ENCODE results near the gene SUSD5. TPM values are rescaled to one million over a fixed set of nuclear protein-coding genes. Genes with fewer than 3 reads are reported as not detected.

Gene SUSD5
- total and polyA plus RNA-seq, 2 of the 13 experiments (the other 11 are each of a cell fraction or from before 2014, with no cell fraction given) = not detected

- TF ChIP-seq ZKSCAN8 (CRISPR knock-in tag; IDR thresholded peaks at IDR 0.05; ENCODE audit: borderline replicate concordance) (no peak), ZNF34 (CRISPR knock-in tag; IDR thresholded peaks at IDR 0.05; ENCODE audit: borderline replicate concordance) (no peak), ZFYVE20 (CRISPR knock-in tag; IDR thresholded peaks at IDR 0.05; ENCODE audit: borderline replicate concordance, low read depth) (peak; percentile 25; the same call in 1 of the 2 replicates), DRAP1 (CRISPR knock-in tag; IDR thresholded peaks at IDR 0.05) (0 out of 2 replicates have a peak, but pooled peaks have one; percentile 14), ZNF160 (CRISPR knock-in tag; IDR thresholded peaks at IDR 0.05) (no peak), KDM5B (CRISPR knock-in tag; IDR thresholded peaks at IDR 0.05; ENCODE audit: borderline replicate concordance) (peak; percentile 78), FOXM1 (CRISPR knock-in tag; IDR thresholded peaks at IDR 0.05) (no peak), ZFX (CRISPR knock-in tag; IDR thresholded peaks at IDR 0.05; ENCODE audit: low read depth) (peak; percentile 97), ZNF431 (CRISPR knock-in tag; IDR thresholded peaks at IDR 0.05; ENCODE audit: borderline replicate concordance, low read depth) (peak; percentile 93), PHF8 (CRISPR knock-in tag; IDR thresholded peaks at IDR 0.05) (peak; percentile 76; the same call in 1 of the 2 replicates), BCL6 (CRISPR knock-in tag; IDR thresholded peaks at IDR 0.05) (0 out of 2 replicates have a peak, but pooled peaks have one; percentile 11), SAFB2 (CRISPR knock-in tag; IDR thresholded peaks at IDR 0.05; ENCODE audit: borderline replicate concordance, low read depth) (peak; percentile 78; the same call in 1 of the 2 replicates), SALL2 (CRISPR knock-in tag; IDR thresholded peaks at IDR 0.05) (peak; percentile 75), SRSF4 (IDR thresholded peaks at IDR 0.05; ENCODE audit: low read depth, low read length, poor library complexity, severe bottlenecking) (peak; percentile 48), ZNF792 (CRISPR knock-in tag; IDR thresholded peaks at IDR 0.05) (no peak), ZIK1 (CRISPR knock-in tag; IDR thresholded peaks at IDR 0.05; ENCODE audit: borderline replicate concordance, low read depth) (peak; percentile 97), POLR2AphosphoS5 (IDR thresholded peaks at IDR 0.05; ENCODE audit: low read depth, low read length) (peak; percentile 59), HINFP (CRISPR knock-in tag; IDR thresholded peaks at IDR 0.05; ENCODE audit: low read depth) (peak; percentile 24; the same call in 1 of the 2 replicates), HDAC6 (IDR thresholded peaks at IDR 0.05; ENCODE audit: low read depth, low read length) (no peak), MXD4 (CRISPR knock-in tag; IDR thresholded peaks at IDR 0.05) (peak; percentile 80; the same call in 1 of the 2 replicates), ZNF317 (CRISPR knock-in tag; IDR thresholded peaks at IDR 0.05) (no peak), BRF2 (CRISPR knock-in tag; IDR thresholded peaks at IDR 0.05) (peak; percentile 85; the same call in 1 of the 2 replicates)
- TF ChIP-seq, protein P1, sequence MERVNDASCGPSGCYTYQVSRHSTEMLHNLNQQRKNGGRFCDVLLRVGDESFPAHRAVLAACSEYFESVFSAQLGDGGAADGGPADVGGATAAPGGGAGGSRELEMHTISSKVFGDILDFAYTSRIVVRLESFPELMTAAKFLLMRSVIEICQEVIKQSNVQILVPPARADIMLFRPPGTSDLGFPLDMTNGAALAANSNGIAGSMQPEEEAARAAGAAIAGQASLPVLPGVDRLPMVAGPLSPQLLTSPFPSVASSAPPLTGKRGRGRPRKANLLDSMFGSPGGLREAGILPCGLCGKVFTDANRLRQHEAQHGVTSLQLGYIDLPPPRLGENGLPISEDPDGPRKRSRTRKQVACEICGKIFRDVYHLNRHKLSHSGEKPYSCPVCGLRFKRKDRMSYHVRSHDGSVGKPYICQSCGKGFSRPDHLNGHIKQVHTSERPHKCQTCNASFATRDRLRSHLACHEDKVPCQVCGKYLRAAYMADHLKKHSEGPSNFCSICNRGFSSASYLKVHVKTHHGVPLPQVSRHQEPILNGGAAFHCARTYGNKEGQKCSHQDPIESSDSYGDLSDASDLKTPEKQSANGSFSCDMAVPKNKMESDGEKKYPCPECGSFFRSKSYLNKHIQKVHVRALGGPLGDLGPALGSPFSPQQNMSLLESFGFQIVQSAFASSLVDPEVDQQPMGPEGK (CRISPR knock-in tag; IDR thresholded peaks at IDR 0.05) = peak; percentile 55
Measured at GRCh38 chr3:33113772-33114621, 104.6 kb downstream of the SUSD5 start, which contains the start of gene CRTAP (continued).
